GM21786 (cell line): ENCODE measurements around the gene MPPED2.
A peak's percentile ranks its signal among the peaks of the same experiment; 100 is the strongest.

ENCODE experiments used
- ATAC-seq: cut with Tn5 transposase; IDR thresholded peaks from one replicate; pipeline ENCODE4 v1.9.1; 2021; ENCODE audit not compliant: unreplicated experiment

MPPED2 gene, protein sequence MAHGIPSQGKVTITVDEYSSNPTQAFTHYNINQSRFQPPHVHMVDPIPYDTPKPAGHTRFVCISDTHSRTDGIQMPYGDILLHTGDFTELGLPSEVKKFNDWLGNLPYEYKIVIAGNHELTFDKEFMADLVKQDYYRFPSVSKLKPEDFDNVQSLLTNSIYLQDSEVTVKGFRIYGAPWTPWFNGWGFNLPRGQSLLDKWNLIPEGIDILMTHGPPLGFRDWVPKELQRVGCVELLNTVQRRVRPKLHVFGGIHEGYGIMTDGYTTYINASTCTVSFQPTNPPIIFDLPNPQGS

DNA sequence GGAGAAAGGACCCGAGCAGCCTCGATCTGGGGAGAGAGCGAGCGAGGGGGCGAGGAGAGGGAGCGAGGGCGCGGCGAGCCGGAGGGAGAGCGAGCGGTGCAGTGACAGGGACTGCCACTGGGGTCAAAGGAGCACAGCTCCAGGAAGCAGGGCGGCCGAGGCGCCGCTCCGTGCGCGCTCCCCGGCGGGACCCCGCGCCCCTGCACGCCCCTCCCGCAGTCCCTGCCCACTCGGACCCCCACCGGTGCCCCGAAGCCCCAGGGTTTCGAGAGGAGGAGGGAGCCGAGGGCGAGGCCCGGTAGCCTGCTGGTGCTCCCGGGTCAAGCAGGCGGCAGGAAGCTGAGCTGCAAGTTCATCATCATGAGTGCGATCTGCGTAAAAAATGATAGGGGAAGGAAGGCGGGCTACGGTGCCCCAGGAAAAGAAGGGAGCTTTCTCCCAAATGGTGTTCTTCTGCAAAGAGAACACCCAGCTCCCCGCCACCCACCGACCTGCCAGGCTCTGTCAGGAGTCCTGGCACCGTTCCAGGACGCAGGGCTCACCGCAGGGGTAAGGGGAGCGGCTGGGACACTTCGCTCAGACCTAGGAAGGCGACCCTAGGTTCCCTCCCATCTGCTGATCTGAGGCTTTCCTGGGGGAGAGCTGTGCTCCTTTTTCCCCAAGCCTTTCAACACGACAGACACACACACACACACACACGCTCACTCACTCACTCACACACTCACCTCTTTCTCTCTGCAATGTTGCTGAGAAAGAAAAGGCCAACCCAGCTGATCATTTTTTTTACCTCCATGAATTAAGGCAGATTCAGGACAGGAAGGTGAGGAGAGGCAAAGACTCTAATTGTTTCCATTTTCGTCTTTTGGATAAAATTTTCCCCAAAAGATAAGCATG lies at the start of gene MPPED2:
Gene MPPED2 (minus strand): TSS at position 103 of the 894 bp plus-strand sequence. CDS start 5,980 bp downstream, outside the sequence.
- ATAC-seq = peak; percentile 86

DNA sequence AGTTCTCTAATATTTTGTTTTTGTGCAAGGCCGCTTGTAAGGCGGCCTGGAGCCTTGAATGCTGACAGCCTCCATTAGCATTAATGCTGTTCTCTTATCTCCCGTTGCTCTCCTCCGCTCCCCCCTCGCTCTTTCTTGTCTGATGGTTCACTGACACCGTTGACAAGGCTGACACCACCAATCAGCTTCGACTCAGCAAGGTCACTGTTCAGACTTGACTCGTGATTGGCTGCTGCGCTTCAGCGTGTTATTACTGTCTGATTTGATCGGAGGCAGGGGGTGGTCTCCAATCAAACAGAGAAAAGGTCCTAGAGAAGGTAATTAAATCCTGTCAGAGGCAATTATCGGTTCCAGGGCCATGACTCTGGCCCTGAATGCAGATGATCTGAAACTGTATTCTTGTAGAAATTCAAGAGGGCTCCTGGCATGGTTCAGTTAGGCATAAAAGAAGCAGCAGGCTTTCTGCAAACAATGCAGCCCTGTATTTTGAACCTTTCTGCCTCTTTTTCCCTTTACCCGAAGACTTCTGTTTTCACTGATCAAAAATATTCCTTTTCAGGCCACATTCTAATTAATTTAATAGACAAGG lies 49.3 kb upstream of the MPPED2 start:
- no peak for ATAC-seq

DNA sequence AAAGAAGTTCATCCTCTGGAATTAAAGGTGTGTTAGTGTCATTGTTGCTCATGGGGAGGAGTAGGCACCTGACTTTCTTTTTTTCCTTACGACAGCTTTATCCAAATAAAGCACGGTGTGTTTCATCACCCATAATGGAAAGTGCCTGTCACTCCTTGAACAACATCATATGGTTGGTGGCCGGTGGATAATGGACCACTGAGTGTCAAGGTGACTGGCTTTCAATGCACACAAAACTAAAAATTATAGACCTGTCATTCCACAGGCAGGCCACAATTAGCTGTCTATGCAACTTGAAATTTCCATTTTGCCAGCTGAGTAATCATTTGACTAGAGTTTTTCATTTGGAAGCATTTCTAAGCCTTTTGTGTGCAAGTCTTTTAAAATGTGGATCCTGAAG lies 45.0 kb upstream of the MPPED2 start:
- ATAC-seq = no peak

DNA sequence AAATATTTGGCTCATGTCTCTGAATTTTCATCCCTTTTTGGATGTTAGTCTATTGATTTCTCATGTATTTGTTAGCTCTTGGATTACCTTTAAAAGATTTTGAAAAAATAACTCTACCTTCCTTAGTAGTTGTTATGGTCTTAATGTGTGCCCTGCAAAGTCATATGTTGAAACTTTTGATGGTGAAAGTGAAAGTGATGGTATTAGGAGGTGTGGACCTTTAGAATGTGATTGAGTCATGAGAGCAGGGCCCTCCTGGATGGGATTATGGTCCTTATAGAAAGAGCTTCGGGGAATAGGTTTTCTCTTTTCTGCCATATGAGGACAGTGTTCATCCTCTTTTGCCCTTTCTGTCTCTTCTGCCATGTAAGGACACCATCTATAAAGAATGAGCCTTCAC lies 33.6 kb upstream of the MPPED2 start:
- ATAC-seq = no peak

DNA sequence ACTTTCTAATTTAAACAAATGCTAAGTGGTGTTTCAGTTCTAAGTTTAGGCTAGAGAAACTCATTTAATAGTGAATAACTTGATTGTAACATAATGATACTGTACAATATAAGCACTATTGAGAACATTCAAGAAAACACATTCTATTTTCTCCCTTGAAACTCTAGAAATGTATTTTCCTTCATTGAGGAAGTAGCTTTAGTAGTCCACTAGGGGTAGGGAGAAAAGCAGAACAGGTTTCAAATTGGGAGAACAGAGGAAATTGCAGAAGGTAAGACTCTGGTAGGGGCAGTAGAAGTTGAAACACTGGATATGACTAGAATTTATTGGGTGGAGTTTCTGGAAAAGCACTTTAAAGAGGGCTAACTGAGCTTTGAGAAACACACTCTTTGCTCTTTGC lies 31.6 kb upstream of the MPPED2 start:
- ATAC-seq = no peak

DNA sequence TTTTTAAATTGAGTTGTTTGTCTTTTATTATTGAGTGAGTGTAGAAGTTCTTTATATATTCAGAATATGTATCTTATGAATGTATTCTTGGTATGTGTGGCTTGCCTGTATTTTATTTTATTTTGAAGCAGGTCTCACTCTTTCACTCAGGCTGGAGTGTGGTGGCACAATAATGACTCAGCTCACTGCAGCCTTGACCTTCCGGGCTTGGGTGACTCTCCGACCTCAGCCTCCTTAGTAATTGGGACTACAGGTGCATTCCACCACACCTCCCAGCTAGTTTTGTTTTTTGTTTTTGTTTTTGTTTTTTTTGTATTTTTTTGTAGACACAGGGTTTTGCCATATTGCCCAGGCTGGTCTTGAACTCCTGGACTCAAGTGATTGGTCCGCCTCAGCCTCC lies 24.5 kb upstream of the MPPED2 start:
- no peak for ATAC-seq

DNA sequence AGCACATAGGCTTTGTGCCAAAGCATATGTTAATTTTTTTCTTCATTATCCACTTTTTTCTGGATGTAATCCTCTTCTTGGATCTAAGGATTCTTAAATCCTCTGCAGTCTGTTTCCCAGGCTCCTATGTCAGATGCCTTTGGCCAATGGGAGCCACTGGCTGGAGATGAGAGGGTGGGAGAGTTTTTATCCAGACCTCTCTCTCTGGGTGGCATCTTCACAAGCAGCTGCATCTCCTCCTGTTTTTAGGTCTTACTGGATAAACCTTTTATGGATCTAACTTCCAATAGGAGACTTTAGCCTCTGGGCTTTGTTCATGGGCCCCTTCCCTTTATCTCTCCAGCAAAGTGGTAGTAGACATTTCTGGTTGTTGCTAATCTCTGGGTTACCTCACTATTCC lies 22.4 kb upstream of the MPPED2 start:
- no peak for ATAC-seq

DNA sequence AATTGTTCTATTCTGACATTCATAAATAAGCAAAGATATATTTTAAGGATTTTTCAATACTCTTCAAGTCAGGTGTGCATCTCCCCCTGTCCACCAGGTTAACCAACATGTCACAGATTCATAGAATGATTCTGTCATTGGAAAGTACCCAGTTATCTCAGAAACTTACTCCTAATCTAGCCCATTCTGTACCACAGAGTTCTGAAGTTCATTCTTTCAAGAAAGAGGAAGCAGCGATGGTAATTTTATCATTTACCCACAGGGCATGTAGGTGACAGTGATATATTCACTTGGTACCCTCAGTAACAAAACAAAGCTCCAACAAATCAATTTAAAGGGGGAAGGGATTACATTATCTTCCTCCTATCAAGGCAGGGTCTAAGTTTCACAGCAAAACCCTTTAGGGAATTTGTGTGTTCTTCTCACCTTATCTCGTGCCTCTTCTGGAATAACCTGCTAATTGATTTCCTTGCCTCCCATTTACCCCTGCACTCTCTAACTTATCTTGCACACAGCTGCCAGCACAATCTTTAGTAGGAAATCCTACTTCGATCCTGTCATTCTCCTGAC lies 19.0 kb upstream of the MPPED2 start:
- ATAC-seq = peak; percentile 55

DNA sequence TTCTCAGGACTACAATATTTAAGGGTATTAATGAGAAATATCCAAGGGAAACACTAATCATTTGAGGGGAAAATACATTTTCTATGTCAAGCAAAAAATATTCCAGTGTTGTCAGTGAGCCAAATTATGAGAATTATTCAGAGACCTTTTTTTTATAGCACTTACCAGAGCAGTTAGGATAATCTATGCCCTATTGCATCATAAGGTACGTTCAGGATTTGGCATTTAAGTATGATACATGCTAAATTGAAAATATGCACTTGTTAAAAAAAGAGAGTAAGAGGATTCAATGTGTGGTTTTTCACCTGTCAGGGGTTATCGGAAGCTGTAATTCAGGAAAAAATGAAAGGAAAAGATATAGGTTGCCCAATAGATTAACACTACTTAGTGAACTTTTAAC lies 17.2 kb upstream of the MPPED2 start:
- no peak for ATAC-seq

DNA sequence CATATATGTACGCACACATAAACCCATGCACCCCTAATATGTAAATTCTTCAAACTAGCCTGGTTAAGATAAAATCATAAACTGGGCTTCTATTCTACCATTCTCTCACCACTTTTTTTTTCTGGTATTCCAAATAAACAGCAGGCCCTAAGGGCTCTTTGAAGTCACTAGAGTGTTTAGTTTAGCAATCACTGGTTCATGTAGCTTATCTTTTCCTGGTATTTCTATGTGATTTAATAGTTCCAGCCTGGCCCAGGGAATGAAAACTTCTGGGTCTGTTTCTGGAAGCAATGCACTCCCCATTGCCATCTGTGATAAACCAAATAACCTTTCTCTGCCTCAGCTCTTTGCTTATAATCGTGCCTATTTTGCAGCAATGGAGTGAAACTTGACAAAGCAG lies 10.7 kb upstream of the MPPED2 start:
- no peak for ATAC-seq

DNA sequence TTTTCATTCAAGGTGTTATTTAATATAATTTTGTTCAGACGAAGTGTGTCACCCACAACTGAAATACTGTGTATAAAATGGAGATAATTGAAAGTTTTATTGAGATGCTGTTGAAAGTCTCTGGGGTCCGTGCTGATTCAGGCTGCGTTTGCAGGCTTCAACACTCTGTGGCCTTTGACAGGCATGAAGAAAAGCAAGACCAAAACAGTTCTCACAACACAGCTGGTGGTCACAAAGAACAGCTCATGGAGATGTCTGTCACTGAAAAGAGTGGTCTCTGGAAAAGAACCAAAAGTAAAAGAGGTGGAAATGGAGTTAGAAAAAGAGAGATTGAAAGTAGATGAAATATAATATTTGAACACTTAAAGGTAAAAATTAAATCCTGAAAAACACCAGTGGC lies 9.8 kb upstream of the MPPED2 start:
- no peak for ATAC-seq

DNA sequence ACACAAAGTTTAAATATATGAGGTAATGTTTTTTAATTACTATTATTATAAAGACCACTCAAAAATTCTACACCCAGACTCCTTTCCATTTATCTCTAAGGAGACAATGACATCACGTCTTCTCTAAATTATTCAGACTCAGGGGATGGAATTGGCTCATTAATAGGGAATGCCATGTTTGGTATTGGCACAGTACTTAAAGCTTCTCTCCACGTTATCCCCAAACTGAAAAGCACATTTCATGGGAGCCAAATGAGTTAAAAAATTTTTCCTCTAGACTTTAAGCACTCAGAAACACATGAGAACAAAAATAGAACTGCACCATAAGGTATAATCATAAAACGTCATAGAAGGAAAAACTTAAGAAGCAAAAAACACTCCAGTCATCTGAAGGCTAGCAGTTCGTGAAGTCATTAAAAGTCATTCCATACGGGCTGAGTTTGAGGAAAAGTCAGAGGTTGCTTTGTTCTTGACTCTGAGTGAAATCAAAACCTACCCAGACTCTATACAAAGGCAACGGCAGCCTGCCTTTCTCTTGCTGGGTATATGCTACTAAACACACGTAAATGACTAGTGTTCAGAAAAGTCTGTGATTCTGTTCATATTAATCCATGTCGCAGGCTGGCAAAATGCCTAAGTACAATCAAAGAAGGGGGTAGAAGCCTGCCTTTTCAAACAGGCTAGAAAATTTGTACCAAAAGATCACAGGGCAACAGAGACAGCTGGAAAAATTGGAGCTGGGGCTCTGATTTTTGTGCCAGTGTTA lies 8.7 kb upstream of the MPPED2 start:
- no peak for ATAC-seq

DNA sequence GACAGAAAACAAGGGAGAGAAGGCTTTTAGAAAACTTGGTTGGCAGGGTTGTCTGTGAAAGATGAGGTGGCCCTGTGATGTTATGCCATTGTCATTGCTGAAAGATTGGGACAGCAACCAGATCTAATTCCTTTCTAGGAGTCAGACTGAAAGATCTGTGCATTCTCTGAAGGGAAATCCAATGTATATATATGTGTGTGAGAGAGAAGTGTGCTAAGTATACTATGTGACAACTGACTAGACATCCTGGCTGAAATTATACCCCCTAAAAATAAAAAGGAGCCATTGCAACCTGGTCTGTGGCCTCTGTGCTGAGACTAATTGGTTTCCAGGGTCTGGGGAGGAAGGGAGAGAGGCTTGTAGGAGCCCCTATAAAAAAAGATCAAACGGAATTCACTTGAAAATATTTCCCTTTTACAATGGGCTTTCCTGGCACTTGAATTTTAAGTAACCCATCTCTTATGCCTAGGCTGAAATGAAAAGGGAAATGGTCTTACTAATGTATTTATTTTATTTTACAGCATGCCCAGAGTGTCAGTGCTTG lies 1.2 kb upstream of the MPPED2 start:
- no peak for ATAC-seq

DNA sequence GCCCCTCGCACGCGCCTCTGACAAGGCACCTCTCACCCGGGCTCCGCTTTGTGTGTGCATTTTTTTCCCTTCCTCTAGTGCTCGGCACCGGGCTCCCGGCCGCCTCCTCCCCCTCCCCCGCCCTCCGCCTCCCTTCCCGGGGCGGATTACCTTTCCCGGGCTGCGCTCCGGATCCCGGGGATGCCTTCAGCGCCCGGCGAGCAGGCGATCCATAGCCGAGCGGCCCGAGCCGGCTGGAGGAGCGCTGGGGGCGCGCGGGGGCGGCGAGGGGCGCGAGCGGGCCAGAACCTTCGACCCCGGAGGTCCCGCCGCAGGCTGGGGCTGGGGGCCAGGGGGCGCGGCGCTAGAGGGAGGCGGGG lies 282 bp downstream of the MPPED2 start:
- peak; percentile 12 for ATAC-seq

DNA sequence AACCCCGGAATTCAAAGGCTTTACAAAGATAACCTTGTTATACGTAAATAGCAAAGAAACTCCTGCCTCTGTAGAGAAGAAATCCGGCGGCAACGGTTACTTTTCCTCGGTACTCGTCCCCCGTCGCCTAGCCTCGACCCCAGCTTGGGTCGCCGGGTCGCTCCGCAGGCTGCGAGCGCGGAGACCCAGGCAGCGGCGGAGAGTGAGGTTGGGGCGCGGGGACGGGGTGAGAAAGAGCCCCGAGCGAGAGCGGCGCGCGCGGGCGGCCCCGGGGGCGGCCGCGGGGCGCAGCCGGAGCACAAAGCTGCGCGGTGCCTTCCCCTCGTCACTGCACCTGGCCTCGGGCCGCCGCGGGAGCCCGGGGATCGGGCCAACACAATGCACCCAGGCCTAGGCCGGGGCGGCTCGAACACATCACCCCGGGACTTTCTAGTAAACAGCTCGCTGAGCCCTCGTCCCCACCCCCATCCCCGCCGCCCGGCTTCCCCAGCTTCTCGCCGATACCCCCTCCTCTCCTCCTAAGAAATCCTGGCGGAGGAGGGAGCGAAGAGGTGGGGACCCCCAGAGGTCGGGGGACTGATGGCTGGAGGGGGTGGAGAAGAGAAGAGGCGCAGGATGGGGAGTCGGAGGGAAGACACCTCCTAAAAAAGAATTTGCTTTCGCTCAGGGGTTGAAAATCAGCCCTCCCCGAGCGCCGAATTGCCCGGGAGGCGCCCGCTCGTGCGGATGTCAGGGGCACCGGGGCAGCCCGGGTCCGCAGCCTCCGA lies 845 bp downstream of the MPPED2 start:
- no peak for ATAC-seq

DNA sequence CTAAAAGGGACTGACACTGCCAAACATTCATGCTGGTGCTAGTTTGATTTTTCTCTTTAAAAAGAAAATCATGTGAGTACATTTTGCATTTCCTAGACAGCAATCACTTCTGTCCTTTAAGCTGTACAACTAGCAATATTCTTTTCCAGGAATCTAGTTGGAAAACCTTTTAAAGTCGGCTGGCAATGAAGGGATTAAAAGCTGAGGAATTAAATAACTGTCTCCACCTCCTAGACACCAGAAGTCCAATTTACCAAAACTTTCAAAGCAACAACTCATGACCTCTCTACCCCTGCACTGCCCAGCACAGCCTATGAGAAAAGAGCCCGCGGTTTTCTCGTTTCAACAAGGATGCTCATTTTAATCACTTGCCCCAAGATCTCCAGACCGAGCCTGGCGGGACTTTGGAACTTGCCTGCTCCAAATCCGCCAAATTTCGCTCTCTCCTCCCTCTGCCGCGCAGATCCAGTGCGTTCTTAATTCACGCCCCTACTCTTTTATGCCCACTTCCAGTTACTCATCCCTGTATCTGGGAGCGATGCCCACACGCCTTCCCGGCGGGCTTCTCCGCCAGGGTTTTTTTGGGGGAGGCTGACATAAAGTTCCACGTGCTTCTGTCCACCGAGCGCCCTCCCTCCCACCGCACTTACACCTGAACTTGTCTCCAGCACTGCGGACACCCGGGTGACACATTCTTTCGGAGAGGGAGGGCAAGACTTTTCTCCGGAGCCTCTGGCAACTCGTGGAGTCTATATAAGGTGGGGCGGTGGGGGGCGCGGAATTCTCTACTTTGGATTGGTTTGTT lies 2.5 kb downstream of the MPPED2 start:
- no peak for ATAC-seq

DNA sequence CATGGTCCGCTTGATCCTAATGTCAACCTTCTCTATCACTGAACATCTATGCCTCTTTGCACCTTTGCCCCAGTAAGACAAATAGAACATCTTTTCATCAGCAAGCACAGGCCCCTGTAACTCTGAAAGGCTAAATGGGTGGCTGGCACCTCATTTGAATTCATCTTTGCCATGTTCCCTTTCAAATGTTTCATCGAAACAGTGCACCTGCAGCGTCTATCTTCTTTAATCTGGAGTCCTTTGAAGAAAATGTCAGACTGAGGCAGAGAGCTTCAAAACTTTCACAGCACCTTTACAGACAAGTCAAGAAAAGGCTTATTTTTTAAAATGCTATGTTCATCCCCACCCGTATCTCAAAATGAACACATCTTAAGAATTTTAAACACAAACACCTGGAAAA lies 3.4 kb downstream of the MPPED2 start:
- ATAC-seq = no peak

DNA sequence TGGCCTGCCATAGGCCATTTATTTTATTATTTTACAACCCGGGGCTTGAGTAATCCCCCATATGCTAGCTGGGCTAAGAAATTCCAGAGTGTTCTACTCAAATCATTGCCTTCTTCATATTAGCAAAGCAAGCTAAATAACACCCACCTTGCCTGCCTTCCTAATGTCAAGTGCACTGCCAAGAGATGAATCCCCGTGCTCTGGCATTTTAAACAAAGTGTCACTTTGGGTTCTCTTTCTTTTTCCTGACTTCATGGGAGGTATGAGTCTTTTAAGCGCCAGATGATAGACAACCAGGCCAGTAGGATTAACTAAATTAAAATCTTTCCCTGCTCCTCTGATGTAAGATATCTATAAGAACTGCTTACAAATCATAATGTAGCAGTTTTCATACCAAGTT lies 4.5 kb downstream of the MPPED2 start:
- no peak for ATAC-seq

DNA sequence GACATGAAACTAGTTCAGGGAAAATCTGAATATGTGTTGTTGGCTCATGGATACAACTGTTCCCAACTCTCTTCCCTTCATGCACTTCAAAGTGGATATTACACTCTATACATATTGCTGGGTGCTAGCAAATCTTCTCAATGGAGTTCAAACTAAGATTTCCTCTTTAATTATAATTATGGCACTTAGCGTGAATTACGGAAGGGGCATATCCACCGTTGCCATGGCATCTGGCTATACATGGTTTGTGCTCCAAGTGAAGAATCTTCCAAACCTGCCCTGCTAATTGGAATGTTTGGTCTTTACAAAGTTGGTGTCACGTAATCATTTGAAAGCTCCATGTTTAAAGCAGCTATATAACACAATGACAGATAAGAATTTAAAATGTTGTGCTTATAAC lies 5.6 kb downstream of the MPPED2 start:
- ATAC-seq = no peak
